Osteoblast (primary cell): ENCODE results near the gene DBH. TPM values are rescaled to one million over a fixed set of nuclear protein-coding genes. Genes with fewer than 3 reads are reported as not detected.
A peak's percentile ranks its signal among the peaks of the same experiment; 100 is the strongest.

Experiments
- DNase-seq: peaks from one replicate; pipeline ENCODE4 v3.0.0; 2011; ENCODE audit warnings: low spot score, mixed read lengths; ENCODE audit not compliant: insufficient read length; ENCODE audit errors: missing footprints
- H2AFZ ChIP-seq: 2 replicates; pipeline ENCODE4 v1.6.0; 2011; ENCODE audit warnings: mild to moderate bottlenecking, low read length
- H3K27ac ChIP-seq: 2 replicates; pipeline ENCODE4 v1.5.1; 2011; ENCODE audit warnings: mild to moderate bottlenecking, low read depth, low read length, moderate library complexity
- H3K27me3 ChIP-seq: 2 replicates; pipeline ENCODE4 v1.6.0; 2012; ENCODE audit warnings: mild to moderate bottlenecking, control low read depth, inconsistent platforms, low read length, moderate library complexity; ENCODE audit not compliant: insufficient read depth
- H3K36me3 ChIP-seq: 2 replicates; pipeline ENCODE4 v1.5.1; 2011; ENCODE audit warnings: mild to moderate bottlenecking, low read length, control low read depth, moderate library complexity; ENCODE audit not compliant: insufficient read depth
- H3K4me1 ChIP-seq: 2 replicates; pipeline ENCODE4 v1.5.1; 2011; ENCODE audit warnings: mild to moderate bottlenecking, low read length, control low read depth, moderate library complexity; ENCODE audit not compliant: insufficient read depth
- H3K4me2 ChIP-seq: 2 replicates; pipeline ENCODE4 v1.6.0; 2011; ENCODE audit warnings: mild to moderate bottlenecking, low read length; ENCODE audit not compliant: insufficient read depth
- H3K4me3 ChIP-seq: fragments of 200-600 bp; sonication (generic); 3 replicates; pipeline ENCODE4 v1.5.1; 2012; ENCODE audit warnings: mild to moderate bottlenecking, low read length, inconsistent platforms; ENCODE audit not compliant: insufficient read depth
- H3K79me2 ChIP-seq: 2 replicates; pipeline ENCODE4 v1.6.0; 2012; ENCODE audit warnings: mild to moderate bottlenecking, low read length, control low read depth, inconsistent platforms; ENCODE audit not compliant: insufficient read depth
- H3K9me3 ChIP-seq: 2 replicates; pipeline ENCODE4 v1.5.1; 2011; ENCODE audit warnings: low read depth, low read length, control low read depth
- H4K20me1 ChIP-seq: 2 replicates; pipeline ENCODE4 v1.6.0; 2012; ENCODE audit warnings: mild to moderate bottlenecking, low read length, control low read depth; ENCODE audit not compliant: insufficient read depth
- total RNA-seq: library from RNA; depleted of rRNA; stranded (reverse); fragments of >200 nt; gene quantifications from 2 replicates; pipeline ENCODE4 v1.2.3, GENCODE V29; 2012
- TF ChIP-seq, protein P1 (sequence below): IDR thresholded peaks from 2 replicates; pipeline ENCODE4 v1.5.1; 2011; ENCODE audit warnings: mild to moderate bottlenecking, low read depth, low read length, moderate library complexity; ENCODE audit errors: extremely low read depth

Gene DBH
- total RNA-seq, 1 donor = not detected

DNA sequence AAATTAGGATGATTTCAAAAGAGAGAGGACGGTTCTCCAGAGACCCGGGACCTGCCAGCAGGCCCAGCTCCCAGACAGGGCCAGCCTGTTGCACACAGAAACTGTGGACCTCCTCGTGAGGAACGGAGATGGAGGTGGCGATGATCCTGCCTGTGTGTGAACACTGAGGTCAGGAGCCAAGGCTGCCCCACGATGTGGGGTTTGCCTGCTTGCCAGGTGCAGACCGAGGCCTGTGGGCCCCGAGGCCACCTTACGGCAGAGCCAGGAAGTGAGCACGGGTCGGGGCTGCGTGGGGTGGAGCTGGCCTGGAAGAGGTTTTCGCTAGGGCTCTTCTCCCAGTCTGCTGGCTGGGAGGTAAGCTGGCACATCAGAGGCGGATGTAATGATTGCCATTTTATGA, 31.3 kb upstream of the DBH start:
- Histone ChIP-seq H3K27me3 (peaks cover 34% of the 10 kb centered on the region), H3K4me2 (no peak overlapping the region)

DNA sequence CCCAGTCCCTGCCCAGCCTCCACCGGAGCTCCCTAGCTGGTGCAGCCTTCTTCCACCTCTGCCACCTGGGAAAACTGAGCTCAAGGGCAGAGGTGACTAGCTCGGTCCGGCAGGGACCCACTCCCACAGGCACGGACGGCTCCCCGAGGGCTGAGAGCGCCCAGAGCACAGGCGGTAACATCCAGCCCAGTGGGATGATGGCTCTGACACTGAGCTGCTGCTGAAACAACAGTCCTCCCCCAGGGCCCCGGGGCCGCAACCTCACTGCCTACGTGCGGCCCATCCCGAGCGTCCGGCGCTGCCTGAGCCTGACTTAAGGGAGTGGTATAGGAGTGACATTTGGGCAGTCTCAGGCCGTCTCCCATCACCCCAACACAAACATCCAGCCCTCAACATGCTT, 30.7 kb upstream of the DBH start:
- no peak overlapping the region for H3K4me3 ChIP-seq
- DNase-seq = peak; percentile 43
- peaks cover 36% of the 10 kb centered on the region for H3K27me3 ChIP-seq
- no peaks in the 10 kb centered on the region for H3K9me3 ChIP-seq
- TF ChIP-seq, protein P1, sequence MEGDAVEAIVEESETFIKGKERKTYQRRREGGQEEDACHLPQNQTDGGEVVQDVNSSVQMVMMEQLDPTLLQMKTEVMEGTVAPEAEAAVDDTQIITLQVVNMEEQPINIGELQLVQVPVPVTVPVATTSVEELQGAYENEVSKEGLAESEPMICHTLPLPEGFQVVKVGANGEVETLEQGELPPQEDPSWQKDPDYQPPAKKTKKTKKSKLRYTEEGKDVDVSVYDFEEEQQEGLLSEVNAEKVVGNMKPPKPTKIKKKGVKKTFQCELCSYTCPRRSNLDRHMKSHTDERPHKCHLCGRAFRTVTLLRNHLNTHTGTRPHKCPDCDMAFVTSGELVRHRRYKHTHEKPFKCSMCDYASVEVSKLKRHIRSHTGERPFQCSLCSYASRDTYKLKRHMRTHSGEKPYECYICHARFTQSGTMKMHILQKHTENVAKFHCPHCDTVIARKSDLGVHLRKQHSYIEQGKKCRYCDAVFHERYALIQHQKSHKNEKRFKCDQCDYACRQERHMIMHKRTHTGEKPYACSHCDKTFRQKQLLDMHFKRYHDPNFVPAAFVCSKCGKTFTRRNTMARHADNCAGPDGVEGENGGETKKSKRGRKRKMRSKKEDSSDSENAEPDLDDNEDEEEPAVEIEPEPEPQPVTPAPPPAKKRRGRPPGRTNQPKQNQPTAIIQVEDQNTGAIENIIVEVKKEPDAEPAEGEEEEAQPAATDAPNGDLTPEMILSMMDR = no peak
- H3K79me2 ChIP-seq = no peaks in the 10 kb centered on the region
- H3K27ac ChIP-seq = no peak overlapping the region
- H3K4me1 ChIP-seq = no peaks in the 10 kb centered on the region
- H4K20me1 ChIP-seq = peaks cover 2% of the 10 kb centered on the region
- no peak overlapping the region for H3K4me2 ChIP-seq
- H2AFZ ChIP-seq = no peak overlapping the region
- no peaks in the 10 kb centered on the region for H3K36me3 ChIP-seq

More for the DNA sequence above, 31.3 kb upstream of the DBH start:
- Histone ChIP-seq H3K4me3 (no peak overlapping the region), H3K27ac (no peak overlapping the region), H3K79me2 (no peaks in the 10 kb centered on the region), H3K4me1 (no peaks in the 10 kb centered on the region), H3K36me3 (no peaks in the 10 kb centered on the region), H3K9me3 (no peaks in the 10 kb centered on the region), H2AFZ (no peak overlapping the region), H4K20me1 (peaks cover 2% of the 10 kb centered on the region)
- TF ChIP-seq, protein P1 = no peak
- DNase-seq = peak; percentile 78

DNA sequence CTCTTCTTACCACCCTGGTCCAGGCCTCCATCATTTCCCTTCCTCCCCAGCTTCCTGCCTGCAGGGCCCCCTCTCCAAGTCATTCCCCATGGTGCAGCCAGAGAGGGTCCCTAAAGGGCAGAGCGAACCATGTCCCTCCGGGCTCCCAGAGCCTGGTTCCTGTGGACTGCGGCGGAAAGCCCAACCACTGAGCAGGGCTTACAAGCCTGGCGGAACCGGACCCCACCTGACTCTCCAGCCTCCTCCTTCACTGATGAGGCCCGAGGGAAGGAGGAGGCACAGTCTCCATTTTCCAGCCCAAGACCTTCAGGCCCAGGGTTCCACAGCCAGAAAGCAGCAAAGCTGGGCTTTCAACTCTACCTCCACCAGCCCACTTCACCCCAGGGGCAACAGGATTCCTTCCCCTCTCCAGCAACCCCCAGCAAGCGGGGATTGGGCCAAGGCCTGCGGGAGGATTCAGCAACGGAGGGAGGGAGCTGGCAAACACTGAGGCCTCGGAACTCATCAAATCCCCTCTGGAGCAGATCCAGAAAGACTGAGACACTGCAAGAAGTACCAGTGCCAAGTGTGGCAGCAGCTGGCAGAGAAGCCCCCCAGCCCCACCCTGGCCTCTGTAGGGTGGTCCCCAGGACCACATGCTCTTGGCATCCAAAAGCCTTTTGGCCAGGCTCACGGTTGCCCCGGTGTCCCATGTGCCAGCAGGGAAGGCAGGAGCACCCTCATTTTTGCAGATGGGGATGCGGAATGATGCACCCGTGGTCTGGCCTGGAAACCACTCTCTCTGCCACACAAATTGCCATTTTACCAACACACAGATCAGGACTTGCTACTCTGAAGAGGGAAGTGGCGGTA, 30.1 kb upstream of the DBH start:
- no peaks in the 10 kb centered on the region for H3K9me3 ChIP-seq
- no peak overlapping the region for H3K27ac ChIP-seq
- no peak overlapping the region for H2AFZ ChIP-seq
- H3K4me1 ChIP-seq = no peaks in the 10 kb centered on the region
- no peaks in the 10 kb centered on the region for H3K79me2 ChIP-seq
- H4K20me1 ChIP-seq = peaks cover 2% of the 10 kb centered on the region
- H3K4me3 ChIP-seq = no peak overlapping the region
- peak; percentile 58 for DNase-seq
- H3K27me3 ChIP-seq = peaks cover 36% of the 10 kb centered on the region
- no peak overlapping the region for H3K4me2 ChIP-seq
- no peaks in the 10 kb centered on the region for H3K36me3 ChIP-seq
- TF ChIP-seq, protein P1 = no peak

DNA sequence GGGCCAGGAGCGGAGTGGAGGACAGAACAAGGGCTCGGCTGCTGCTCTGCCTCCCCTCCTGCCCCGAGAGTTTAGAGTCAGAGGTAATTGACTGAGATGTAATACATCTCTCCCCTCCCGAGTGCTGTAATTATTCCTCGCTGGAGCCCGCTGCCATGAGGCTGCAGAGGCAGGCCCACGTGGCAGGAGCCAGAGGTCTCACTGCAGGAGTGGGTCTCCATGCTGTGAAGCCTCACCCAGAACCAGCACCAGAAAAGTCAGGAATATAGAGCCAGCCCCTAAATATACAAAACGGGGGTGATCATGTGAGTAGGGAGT, 29.5 kb upstream of the DBH start:
- Histone ChIP-seq H3K9me3 (no peaks in the 10 kb centered on the region), H2AFZ (no peak overlapping the region), H4K20me1 (peaks cover 2% of the 10 kb centered on the region), H3K36me3 (no peaks in the 10 kb centered on the region), H3K27me3 (peaks cover 32% of the 10 kb centered on the region), H3K4me2 (no peak overlapping the region), H3K4me1 (no peaks in the 10 kb centered on the region), H3K79me2 (no peaks in the 10 kb centered on the region), H3K27ac (no peak overlapping the region), H3K4me3 (no peak overlapping the region)
- DNase-seq = peak; percentile 37
- TF ChIP-seq, protein P1 = no peak
